ENCODE data around the gene ART1.
"Not testable (repeated sequence)": the region's sequence is repeated elsewhere in the genome, so short reads cannot be mapped to it uniquely, and the experiment has no call there.

Gene ART1

GRCh38 chr11:3644817-3645235 is at the start of gene ART1:
ART1 (plus strand) TSS chr11:3645128; CDS start chr11:3659214, 14,086 bp downstream.
- Histone ChIP-seq H3K27ac (ENCODE audit: low read depth, low read length) (no peak within 1 kb of the TSS), H3K4me1 (ENCODE audit: control insufficient read depth, insufficient read depth, low read length) (peaks cover 15% of the 10 kb centered on the region; the same call in 1 of the 2 replicates), H3K27me3 (ENCODE audit: control insufficient read depth, insufficient read depth, low read length) (peaks cover 7% of the 10 kb centered on the region; the same call in 1 of the 2 replicates), H3K4me3 (ENCODE audit: low read depth, low read length) (no peak within 1 kb of the TSS), H3K9me3 (ENCODE audit: control insufficient read depth, insufficient read depth, low read depth, low read length) (peaks cover 12% of the 10 kb centered on the region), H3K36me3 (ENCODE audit: control insufficient read depth, insufficient read depth, low read length) (no peaks in the 10 kb centered on the region), H3K9ac (ENCODE audit: low read length) (no peak within 1 kb of the TSS)

GRCh38 chr11:3597743-3598142 is 47.2 kb upstream of the ART1 start:
- H3K9me3 ChIP-seq (ENCODE audit: control insufficient read depth, insufficient read depth, low read depth, low read length); H3K4me1 ChIP-seq (ENCODE audit: control insufficient read depth, insufficient read depth, low read length); H3K9ac ChIP-seq (ENCODE audit: low read length); H3K27me3 ChIP-seq (ENCODE audit: control insufficient read depth, insufficient read depth, low read length); H3K36me3 ChIP-seq (ENCODE audit: control insufficient read depth, insufficient read depth, low read length); H3K4me3 ChIP-seq (ENCODE audit: low read depth, low read length); H3K27ac ChIP-seq (ENCODE audit: low read depth, low read length): not testable (repeated sequence)

GRCh38 chr11:3600201-3600600 is 44.7 kb upstream of the ART1 start:
- H3K27ac ChIP-seq (ENCODE audit: low read depth, low read length); H3K9ac ChIP-seq (ENCODE audit: low read length); H3K4me1 ChIP-seq (ENCODE audit: control insufficient read depth, insufficient read depth, low read length); H3K4me3 ChIP-seq (ENCODE audit: low read depth, low read length); H3K36me3 ChIP-seq (ENCODE audit: control insufficient read depth, insufficient read depth, low read length); H3K27me3 ChIP-seq (ENCODE audit: control insufficient read depth, insufficient read depth, low read length); H3K9me3 ChIP-seq (ENCODE audit: control insufficient read depth, insufficient read depth, low read depth, low read length): not testable (repeated sequence)

GRCh38 chr11:3604167-3604566 is 40.8 kb upstream of the ART1 start:
- Histone ChIP-seq H3K9ac (ENCODE audit: low read length) (no peak overlapping the region), H3K4me3 (ENCODE audit: low read depth, low read length) (no peak overlapping the region), H3K4me1 (ENCODE audit: control insufficient read depth, insufficient read depth, low read length) (no peaks in the 10 kb centered on the region), H3K27me3 (ENCODE audit: control insufficient read depth, insufficient read depth, low read length) (no peaks in the 10 kb centered on the region), H3K9me3 (ENCODE audit: control insufficient read depth, insufficient read depth, low read depth, low read length) (no peaks in the 10 kb centered on the region), H3K36me3 (ENCODE audit: control insufficient read depth, insufficient read depth, low read length) (no peaks in the 10 kb centered on the region), H3K27ac (ENCODE audit: low read depth, low read length) (no peak overlapping the region)

GRCh38 chr11:3605283-3605662 is 39.7 kb upstream of the ART1 start:
- Histone ChIP-seq H3K9me3 (ENCODE audit: control insufficient read depth, insufficient read depth, low read depth, low read length) (no peaks in the 10 kb centered on the region), H3K4me1 (ENCODE audit: control insufficient read depth, insufficient read depth, low read length) (no peaks in the 10 kb centered on the region), H3K27ac (ENCODE audit: low read depth, low read length) (no peak overlapping the region), H3K27me3 (ENCODE audit: control insufficient read depth, insufficient read depth, low read length) (no peaks in the 10 kb centered on the region), H3K36me3 (ENCODE audit: control insufficient read depth, insufficient read depth, low read length) (no peaks in the 10 kb centered on the region), H3K9ac (ENCODE audit: low read length) (no peak overlapping the region), H3K4me3 (ENCODE audit: low read depth, low read length) (no peak overlapping the region)

GRCh38 chr11:3605771-3606203 is 39.1 kb upstream of the ART1 start:
- Histone ChIP-seq H3K4me1 (ENCODE audit: control insufficient read depth, insufficient read depth, low read length) (no peaks in the 10 kb centered on the region), H3K27me3 (ENCODE audit: control insufficient read depth, insufficient read depth, low read length) (no peaks in the 10 kb centered on the region), H3K36me3 (ENCODE audit: control insufficient read depth, insufficient read depth, low read length) (no peaks in the 10 kb centered on the region), H3K9me3 (ENCODE audit: control insufficient read depth, insufficient read depth, low read depth, low read length) (no peaks in the 10 kb centered on the region), H3K4me3 (ENCODE audit: low read depth, low read length) (no peak overlapping the region), H3K9ac (ENCODE audit: low read length) (no peak overlapping the region), H3K27ac (ENCODE audit: low read depth, low read length) (no peak overlapping the region)

- Histone ChIP-seq H3K27me3 (ENCODE audit: control insufficient read depth, insufficient read depth, low read length) (no peaks in the 10 kb centered on the region), H3K4me3 (ENCODE audit: low read depth, low read length) (no peak overlapping the region), H3K27ac (ENCODE audit: low read depth, low read length) (no peak overlapping the region), H3K9me3 (ENCODE audit: control insufficient read depth, insufficient read depth, low read depth, low read length) (no peaks in the 10 kb centered on the region), H3K4me1 (ENCODE audit: control insufficient read depth, insufficient read depth, low read length) (peaks cover 3% of the 10 kb centered on the region; the same call in 1 of the 2 replicates), H3K9ac (ENCODE audit: low read length) (no peak overlapping the region), H3K36me3 (ENCODE audit: control insufficient read depth, insufficient read depth, low read length) (no peaks in the 10 kb centered on the region)
Observed at GRCh38 chr11:3609416-3610265, 35.3 kb upstream of the ART1 start.

- Histone ChIP-seq H3K27ac (ENCODE audit: low read depth, low read length) (no peak overlapping the region), H3K4me3 (ENCODE audit: low read depth, low read length) (no peak overlapping the region), H3K4me1 (ENCODE audit: control insufficient read depth, insufficient read depth, low read length) (peaks cover 3% of the 10 kb centered on the region; the same call in 1 of the 2 replicates), H3K36me3 (ENCODE audit: control insufficient read depth, insufficient read depth, low read length) (no peaks in the 10 kb centered on the region), H3K9ac (ENCODE audit: low read length) (no peak overlapping the region), H3K9me3 (ENCODE audit: control insufficient read depth, insufficient read depth, low read depth, low read length) (no peaks in the 10 kb centered on the region), H3K27me3 (ENCODE audit: control insufficient read depth, insufficient read depth, low read length) (no peaks in the 10 kb centered on the region)
Observed at GRCh38 chr11:3610846-3611245, 34.1 kb upstream of the ART1 start.

- Histone ChIP-seq H3K27ac (ENCODE audit: low read depth, low read length) (no peak overlapping the region), H3K4me1 (ENCODE audit: control insufficient read depth, insufficient read depth, low read length) (peaks cover 3% of the 10 kb centered on the region; the same call in 1 of the 2 replicates), H3K36me3 (ENCODE audit: control insufficient read depth, insufficient read depth, low read length) (no peaks in the 10 kb centered on the region), H3K9ac (ENCODE audit: low read length) (no peak overlapping the region), H3K4me3 (ENCODE audit: low read depth, low read length) (no peak overlapping the region), H3K27me3 (ENCODE audit: control insufficient read depth, insufficient read depth, low read length) (no peaks in the 10 kb centered on the region), H3K9me3 (ENCODE audit: control insufficient read depth, insufficient read depth, low read depth, low read length) (no peaks in the 10 kb centered on the region)
Observed at GRCh38 chr11:3611976-3612678, 32.8 kb upstream of the ART1 start.

- no peak overlapping the region for H3K27ac ChIP-seq (ENCODE audit: low read depth, low read length)
- peaks cover 3% of the 10 kb centered on the region; the same call in 1 of the 2 replicates for H3K4me1 ChIP-seq (ENCODE audit: control insufficient read depth, insufficient read depth, low read length)
- H3K9ac ChIP-seq (ENCODE audit: low read length) = no peak overlapping the region
- no peaks in the 10 kb centered on the region for H3K9me3 ChIP-seq (ENCODE audit: control insufficient read depth, insufficient read depth, low read depth, low read length)
- no peaks in the 10 kb centered on the region for H3K36me3 ChIP-seq (ENCODE audit: control insufficient read depth, insufficient read depth, low read length)
- H3K4me3 ChIP-seq (ENCODE audit: low read depth, low read length) = no peak overlapping the region
- H3K27me3 ChIP-seq (ENCODE audit: control insufficient read depth, insufficient read depth, low read length) = no peaks in the 10 kb centered on the region
Observed at GRCh38 chr11:3613998-3614741, 30.8 kb upstream of the ART1 start.
